ENCODE data around the gene PGM1. TPM values are rescaled to one million over a fixed set of nuclear protein-coding genes. Genes with fewer than 3 reads are reported as not detected.

The PGM1 gene
- total RNA-seq, 1 experiment from 2014 or later = 101 TPM

DNA sequence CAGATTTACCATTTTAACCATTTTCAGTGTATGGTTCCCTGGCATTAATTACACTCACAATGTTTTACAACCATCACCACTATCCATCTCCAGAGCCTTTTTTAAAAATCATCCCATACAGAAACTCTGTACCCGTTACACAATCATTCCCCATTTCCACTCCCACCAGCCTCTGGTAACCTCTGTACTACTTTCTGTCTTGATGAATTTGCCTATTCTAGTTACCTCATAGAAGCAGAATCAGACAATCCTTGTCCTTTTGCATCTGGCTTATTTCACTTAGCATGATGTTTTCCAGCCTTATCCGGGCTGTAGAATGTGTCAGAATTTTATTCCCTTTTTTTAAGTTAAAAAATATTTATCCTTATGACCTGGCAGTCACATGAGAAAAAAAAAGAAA, 33.0 kb downstream of the PGM1 start:
- no peaks in the 10 kb centered on the region for H3K9me2 ChIP-seq (ENCODE audit: insufficient read depth)
- no peak overlapping the region for H3K4me3 ChIP-seq
- 0 out of 2 replicates have a peak, but pooled peaks cover 7% of the 10 kb centered on the region for H3F3A ChIP-seq (ENCODE audit: insufficient read depth, low read depth)
- no peak overlapping the region for H3K4me2 ChIP-seq
- H3K27ac ChIP-seq = no peak overlapping the region
- ChIA-PET POLR2A (ENCODE audit: unreplicated experiment) (no interaction called here), CTCF (no interaction called here)
- H3K9me3 ChIP-seq (ENCODE audit: insufficient read depth, low read depth) = no peaks in the 10 kb centered on the region
- H3K27me3 ChIP-seq (ENCODE audit: insufficient read depth, low read depth) = no peaks in the 10 kb centered on the region
- H3K4me1 ChIP-seq (replicated peaks; ENCODE audit: insufficient read depth) = peaks cover 27% of the 10 kb centered on the region
- TF ChIP-seq, protein P1, sequence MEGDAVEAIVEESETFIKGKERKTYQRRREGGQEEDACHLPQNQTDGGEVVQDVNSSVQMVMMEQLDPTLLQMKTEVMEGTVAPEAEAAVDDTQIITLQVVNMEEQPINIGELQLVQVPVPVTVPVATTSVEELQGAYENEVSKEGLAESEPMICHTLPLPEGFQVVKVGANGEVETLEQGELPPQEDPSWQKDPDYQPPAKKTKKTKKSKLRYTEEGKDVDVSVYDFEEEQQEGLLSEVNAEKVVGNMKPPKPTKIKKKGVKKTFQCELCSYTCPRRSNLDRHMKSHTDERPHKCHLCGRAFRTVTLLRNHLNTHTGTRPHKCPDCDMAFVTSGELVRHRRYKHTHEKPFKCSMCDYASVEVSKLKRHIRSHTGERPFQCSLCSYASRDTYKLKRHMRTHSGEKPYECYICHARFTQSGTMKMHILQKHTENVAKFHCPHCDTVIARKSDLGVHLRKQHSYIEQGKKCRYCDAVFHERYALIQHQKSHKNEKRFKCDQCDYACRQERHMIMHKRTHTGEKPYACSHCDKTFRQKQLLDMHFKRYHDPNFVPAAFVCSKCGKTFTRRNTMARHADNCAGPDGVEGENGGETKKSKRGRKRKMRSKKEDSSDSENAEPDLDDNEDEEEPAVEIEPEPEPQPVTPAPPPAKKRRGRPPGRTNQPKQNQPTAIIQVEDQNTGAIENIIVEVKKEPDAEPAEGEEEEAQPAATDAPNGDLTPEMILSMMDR (conservative IDR thresholded peaks at IDR 0.05) = no peak
- TF ChIP-seq EZH2 (IDR thresholded peaks at IDR 0.05; ENCODE audit: low read depth) = no peak
- intact Hi-C loops (cut with micrococcal nuclease; ENCODE audit: unreplicated experiment) = no loop called here
- DNase-seq = no peak
- H2AFZ ChIP-seq = no peak overlapping the region
- BruUV-seq (replicated peaks) = no TSS peak
- H3K79me2 ChIP-seq (ENCODE audit: low read depth) = peaks cover 17% of the 10 kb centered on the region; the same call in 1 of the 2 replicates
- no peaks in the 10 kb centered on the region for H4K20me1 ChIP-seq (ENCODE audit: insufficient read depth)
- H3K36me3 ChIP-seq (ENCODE audit: low read depth) = 0 out of 2 replicates have a peak, but pooled peaks cover 9% of the 10 kb centered on the region

DNA sequence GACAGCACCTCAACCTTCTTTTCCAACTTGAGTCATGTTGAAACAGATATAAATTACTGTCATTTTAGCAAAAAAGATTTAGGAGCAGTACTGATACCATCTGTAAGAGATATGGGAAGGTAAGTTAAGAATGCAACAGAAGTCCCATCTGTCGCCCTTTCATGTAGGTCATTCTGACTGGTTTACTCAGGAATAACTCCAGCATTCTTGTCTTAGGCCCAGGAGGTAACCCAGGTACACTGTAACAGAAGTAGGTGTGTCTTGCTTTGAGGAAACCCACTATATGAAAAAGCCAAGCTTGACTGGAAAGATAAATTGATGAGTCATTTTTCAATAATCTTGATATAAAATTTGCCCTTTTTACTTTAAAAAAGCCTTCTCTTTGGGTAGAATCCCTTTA, 35.4 kb downstream of the PGM1 start:
- no peak for TF ChIP-seq EZH2 (IDR thresholded peaks at IDR 0.05; ENCODE audit: low read depth)
- TF ChIP-seq, protein P1 (conservative IDR thresholded peaks at IDR 0.05) = no peak
- POLR2A ChIA-PET (ENCODE audit: unreplicated experiment) = no interaction called here
- peak; percentile 8 to 65 for DNase-seq
- Histone ChIP-seq H3K4me1 (replicated peaks; ENCODE audit: insufficient read depth) (peaks cover 27% of the 10 kb centered on the region), H3K4me2 (no peak overlapping the region; the same call in 1 of the 2 replicates), H3K36me3 (ENCODE audit: low read depth) (0 out of 2 replicates have a peak, but pooled peaks cover 9% of the 10 kb centered on the region), H2AFZ (no peak overlapping the region), H3F3A (ENCODE audit: insufficient read depth, low read depth) (0 out of 2 replicates have a peak, but pooled peaks cover 7% of the 10 kb centered on the region), H3K9me2 (ENCODE audit: insufficient read depth) (no peaks in the 10 kb centered on the region), H3K4me3 (no peak overlapping the region), H3K27ac (peak overlapping the region; percentile 33; the same call in 1 of the 2 replicates), H3K27me3 (ENCODE audit: insufficient read depth, low read depth) (no peaks in the 10 kb centered on the region), H3K79me2 (ENCODE audit: low read depth) (peaks cover 10% of the 10 kb centered on the region; the same call in 1 of the 2 replicates), H4K20me1 (ENCODE audit: insufficient read depth) (no peaks in the 10 kb centered on the region), H3K9me3 (ENCODE audit: insufficient read depth, low read depth) (no peaks in the 10 kb centered on the region)
- no TSS peak for BruUV-seq (replicated peaks)
- intact Hi-C loops (cut with micrococcal nuclease; ENCODE audit: unreplicated experiment) = no loop called here
- CTCF ChIA-PET = no interaction called here

DNA sequence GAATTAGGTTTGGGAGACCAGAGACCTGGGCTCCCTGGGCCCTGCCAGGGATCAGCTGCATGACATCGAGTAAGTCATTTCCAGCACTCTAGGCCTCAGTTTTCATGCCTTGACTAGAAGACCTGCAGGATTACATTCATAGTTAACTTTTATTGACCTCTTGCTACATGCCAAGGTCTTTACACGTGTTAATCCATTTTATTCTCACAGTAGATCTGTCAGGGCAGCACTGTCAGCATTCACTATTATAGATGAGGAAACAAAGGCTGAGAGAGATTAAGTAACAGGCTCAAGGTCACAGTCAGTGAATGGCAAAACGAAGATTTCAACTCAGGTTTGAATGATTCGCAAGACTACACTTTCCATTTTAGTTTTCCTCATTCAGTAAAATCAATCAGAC, 37.0 kb downstream of the PGM1 start:
- Histone ChIP-seq H3K4me1 (replicated peaks; ENCODE audit: insufficient read depth) (peaks cover 20% of the 10 kb centered on the region), H3K4me2 (no peak overlapping the region), H2AFZ (no peak overlapping the region), H3K79me2 (ENCODE audit: low read depth) (no peaks in the 10 kb centered on the region), H3K4me3 (no peak overlapping the region), H3K9me2 (ENCODE audit: insufficient read depth) (no peaks in the 10 kb centered on the region), H3K9me3 (ENCODE audit: insufficient read depth, low read depth) (no peaks in the 10 kb centered on the region), H3K36me3 (ENCODE audit: low read depth) (0 out of 2 replicates have a peak, but pooled peaks cover 17% of the 10 kb centered on the region), H3K27ac (no peak overlapping the region), H3F3A (ENCODE audit: insufficient read depth, low read depth) (no peaks in the 10 kb centered on the region), H3K27me3 (ENCODE audit: insufficient read depth, low read depth) (no peaks in the 10 kb centered on the region), H4K20me1 (ENCODE audit: insufficient read depth) (no peaks in the 10 kb centered on the region)
- BruUV-seq (replicated peaks) = no TSS peak
- DNase-seq = no peak
- intact Hi-C loops (cut with micrococcal nuclease; ENCODE audit: unreplicated experiment) = no loop called here
- no peak for TF ChIP-seq EZH2 (IDR thresholded peaks at IDR 0.05; ENCODE audit: low read depth)
- TF ChIP-seq, protein P1 (conservative IDR thresholded peaks at IDR 0.05) = no peak
- ChIA-PET POLR2A (ENCODE audit: unreplicated experiment) (no interaction called here), CTCF (no interaction called here)
